A673 (cell line): Measurements from ENCODE around the gene RNF19B. TPM values are rescaled to one million over a fixed set of nuclear protein-coding genes. Genes with fewer than 3 reads are reported as not detected.

Experiments used
- BruUV-seq: library from RNA; stranded (reverse); fragments of 400-500 nt; replicated peaks from 2 replicates; lab custom pipeline; 2021; lab: Mats Ljungman, UMichigan
- CTCF ChIA-PET: fragments of 300-600 bp; sonication (Branson Sonifier 250); formaldehyde crosslinking; loops from one replicate; lab custom pipeline; 2022; ENCODE audit warnings: antibody characterized with exemption; lab: Charles Lee
- POLR2A ChIA-PET: fragments of 300-600 bp; sonication (Branson Sonifier 250); formaldehyde crosslinking; loops from one replicate; lab custom pipeline; 2022; ENCODE audit warnings: antibody characterized with exemption; ENCODE audit not compliant: low non-redundant PET; lab: Charles Lee
- DNase-seq: peaks from one replicate; pipeline ENCODE4 v3.0.0-alpha.2; 2015; ENCODE audit warnings: low spot score
- H3K27ac ChIP-seq: fragments of 200-600 bp; sonication (generic); 2 replicates; pipeline ENCODE4 v1.5.1; 2016; ENCODE audit warnings: mixed run types, low read depth, mild to moderate bottlenecking, mixed read lengths, antibody characterized with exemption, low read length; ENCODE audit not compliant: poor library complexity, severe bottlenecking
- H3K27me3 ChIP-seq: fragments of 200-600 bp; sonication (generic); replicated peaks from 2 replicates; pipeline ENCODE4 v1.6.1; 2017; ENCODE audit warnings: mixed run types, low read depth, mild to moderate bottlenecking, mixed read lengths, antibody characterized with exemption, low read length; ENCODE audit not compliant: insufficient read depth, poor library complexity
- H3K36me3 ChIP-seq: fragments of 200-600 bp; sonication (generic); 2 replicates; pipeline ENCODE4 v1.6.1; 2016; ENCODE audit warnings: mixed run types, mild to moderate bottlenecking, mixed read lengths, antibody characterized with exemption, low read length; ENCODE audit not compliant: insufficient read depth, poor library complexity, severe bottlenecking
- H3K4me1 ChIP-seq: fragments of 200-600 bp; sonication (generic); 2 replicates; pipeline ENCODE4 v1.6.1; 2017; ENCODE audit warnings: mixed run types, mild to moderate bottlenecking, mixed read lengths, antibody characterized with exemption, low read length; ENCODE audit not compliant: insufficient read depth, poor library complexity, severe bottlenecking
- H3K4me3 ChIP-seq: fragments of 200-600 bp; sonication (generic); 2 replicates; pipeline ENCODE4 v1.5.1; 2016; ENCODE audit warnings: low read depth, mixed run types, mild to moderate bottlenecking, mixed read lengths, low read length; ENCODE audit not compliant: poor library complexity, severe bottlenecking
- H3K9me3 ChIP-seq: fragments of 200-600 bp; sonication (generic); 2 replicates; pipeline ENCODE4 v1.6.1; 2016; ENCODE audit warnings: mixed run types, low read depth, mild to moderate bottlenecking, mixed read lengths, antibody characterized with exemption, low read length; ENCODE audit not compliant: poor library complexity, severe bottlenecking
- CTCF ChIP-seq: fragments of 300-800, 200-600 bp; sonication (generic); conservative IDR thresholded peaks from 2 replicates; pipeline ENCODE4 v1.5.1; 2017; ENCODE audit warnings: low read depth, mild to moderate bottlenecking, antibody characterized with exemption, low read length, moderate library complexity, mixed read lengths
- EZH2 ChIP-seq: fragments of 200-600 bp; sonication (generic); IDR thresholded peaks from 2 replicates; pipeline ENCODE4 v1.6.1; 2017; ENCODE audit warnings: borderline replicate concordance, low read depth, mild to moderate bottlenecking, mixed read lengths, antibody characterized with exemption, low read length; ENCODE audit not compliant: poor library complexity, severe bottlenecking
- intact Hi-C: fragments of 100-400 bp; cut with micrococcal nuclease; formaldehyde crosslinking; loops from one replicate; pipeline ENCODE4 v1.10.0; 2022; ENCODE audit not compliant: unreplicated experiment
- total RNA-seq: library from RNA; stranded (reverse); gene quantifications from 2 replicates; pipeline ENCODE4 v1.2.3, GENCODE V29; 2021

Gene RNF19B
- total RNA-seq, 1 experiment from 2014 or later = 14.3 TPM

GRCh38 chr1:33004613-33005012, 40.0 kb upstream of the RNF19B start:
- intact Hi-C loops = no loop called here
- Histone ChIP-seq H3K27ac (no peak overlapping the region), H3K9me3 (no peaks in the 10 kb centered on the region), H3K4me1 (peaks cover 8% of the 10 kb centered on the region), H3K4me3 (no peak overlapping the region), H3K27me3 (no peaks in the 10 kb centered on the region), H3K36me3 (peaks cover 8% of the 10 kb centered on the region)
- no peak for DNase-seq
- CTCF ChIA-PET = no interaction called here
- POLR2A ChIA-PET = no interaction called here
- BruUV-seq = no TSS peak
- TF ChIP-seq EZH2 (no peak), CTCF (no peak)

GRCh38 chr1:33003657-33004056, 39.0 kb upstream of the RNF19B start:
- intact Hi-C loops = no loop called here
- DNase-seq = no peak
- POLR2A ChIA-PET = no interaction called here
- Histone ChIP-seq H3K9me3 (no peaks in the 10 kb centered on the region), H3K27ac (no peak overlapping the region), H3K4me1 (peaks cover 8% of the 10 kb centered on the region), H3K4me3 (no peak overlapping the region), H3K27me3 (no peaks in the 10 kb centered on the region), H3K36me3 (peaks cover 7% of the 10 kb centered on the region)
- TF ChIP-seq EZH2 (no peak), CTCF (no peak)
- CTCF ChIA-PET = no interaction called here
- no TSS peak for BruUV-seq

DNA sequence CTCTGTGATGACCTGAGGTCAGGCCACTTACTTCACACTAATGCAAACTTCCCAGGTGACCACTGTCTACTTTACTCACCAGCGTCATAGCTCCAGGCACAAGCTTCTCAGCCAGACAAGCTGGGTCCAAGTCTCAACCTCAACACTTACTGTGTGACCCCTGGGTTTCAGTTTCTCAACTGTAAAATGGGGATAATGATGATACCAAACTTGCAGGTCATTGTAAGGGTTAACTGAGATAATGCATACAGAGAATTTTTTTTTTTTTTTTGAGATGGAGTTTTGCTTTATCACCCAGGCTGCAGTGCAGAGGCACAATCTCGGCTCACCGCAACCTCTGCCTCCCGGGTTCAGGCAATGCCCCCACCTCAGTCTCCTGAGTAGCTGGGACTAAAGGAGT, 37.4 kb upstream of the RNF19B start:
- Histone ChIP-seq H3K27me3 (no peaks in the 10 kb centered on the region), H3K36me3 (no peaks in the 10 kb centered on the region), H3K9me3 (no peaks in the 10 kb centered on the region), H3K27ac (no peak overlapping the region), H3K4me1 (peaks cover 2% of the 10 kb centered on the region), H3K4me3 (no peak overlapping the region)
- CTCF ChIA-PET = no interaction called here
- no TSS peak for BruUV-seq
- no peak for DNase-seq
- TF ChIP-seq EZH2 (no peak), CTCF (no peak)
- POLR2A ChIA-PET = no interaction called here
- intact Hi-C loops = no loop called here
